GM19463 (cell line): ENCODE results near the gene TP53.
"Not testable (repeated sequence)": the region's sequence is repeated elsewhere in the genome, so short reads cannot be mapped to it uniquely, and the experiment has no call there.

Source experiments
- ATAC-seq: cut with Tn5 transposase; IDR thresholded peaks from one replicate; pipeline ENCODE4 v1.9.1; 2021; ENCODE audit warnings: mild to moderate bottlenecking, moderate library complexity; ENCODE audit not compliant: unreplicated experiment

Gene TP53

DNA sequence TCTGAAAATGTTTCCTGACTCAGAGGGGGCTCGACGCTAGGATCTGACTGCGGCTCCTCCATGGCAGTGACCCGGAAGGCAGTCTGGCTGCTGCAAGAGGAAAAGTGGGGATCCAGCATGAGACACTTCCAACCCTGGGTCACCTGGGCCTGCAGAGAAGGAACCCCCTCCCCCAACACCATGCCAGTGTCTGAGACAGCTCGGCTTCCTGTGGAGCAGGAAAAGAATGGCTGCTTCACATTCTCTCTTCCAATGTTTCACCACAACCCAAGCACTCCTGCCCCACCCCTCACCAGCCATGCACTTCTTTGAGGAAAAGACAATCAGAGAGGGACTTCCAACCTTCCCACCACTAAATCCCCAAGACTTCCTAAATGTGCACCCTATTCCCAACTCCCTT is 10.8 kb downstream of the TP53 start:
- ATAC-seq: no peak

DNA sequence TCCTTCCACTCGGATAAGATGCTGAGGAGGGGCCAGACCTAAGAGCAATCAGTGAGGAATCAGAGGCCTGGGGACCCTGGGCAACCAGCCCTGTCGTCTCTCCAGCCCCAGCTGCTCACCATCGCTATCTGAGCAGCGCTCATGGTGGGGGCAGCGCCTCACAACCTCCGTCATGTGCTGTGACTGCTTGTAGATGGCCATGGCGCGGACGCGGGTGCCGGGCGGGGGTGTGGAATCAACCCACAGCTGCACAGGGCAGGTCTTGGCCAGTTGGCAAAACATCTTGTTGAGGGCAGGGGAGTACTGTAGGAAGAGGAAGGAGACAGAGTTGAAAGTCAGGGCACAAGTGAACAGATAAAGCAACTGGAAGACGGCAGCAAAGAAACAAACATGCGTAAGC is 12.4 kb downstream of the TP53 start:
- ATAC-seq: no peak

DNA sequence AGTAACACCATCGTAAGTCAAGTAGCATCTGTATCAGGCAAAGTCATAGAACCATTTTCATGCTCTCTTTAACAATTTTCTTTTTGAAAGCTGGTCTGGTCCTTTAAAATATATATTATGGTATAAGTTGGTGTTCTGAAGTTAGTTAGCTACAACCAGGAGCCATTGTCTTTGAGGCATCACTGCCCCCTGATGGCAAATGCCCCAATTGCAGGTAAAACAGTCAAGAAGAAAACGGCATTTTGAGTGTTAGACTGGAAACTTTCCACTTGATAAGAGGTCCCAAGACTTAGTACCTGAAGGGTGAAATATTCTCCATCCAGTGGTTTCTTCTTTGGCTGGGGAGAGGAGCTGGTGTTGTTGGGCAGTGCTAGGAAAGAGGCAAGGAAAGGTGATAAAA is 14.1 kb downstream of the TP53 start:
- no peak for ATAC-seq

DNA sequence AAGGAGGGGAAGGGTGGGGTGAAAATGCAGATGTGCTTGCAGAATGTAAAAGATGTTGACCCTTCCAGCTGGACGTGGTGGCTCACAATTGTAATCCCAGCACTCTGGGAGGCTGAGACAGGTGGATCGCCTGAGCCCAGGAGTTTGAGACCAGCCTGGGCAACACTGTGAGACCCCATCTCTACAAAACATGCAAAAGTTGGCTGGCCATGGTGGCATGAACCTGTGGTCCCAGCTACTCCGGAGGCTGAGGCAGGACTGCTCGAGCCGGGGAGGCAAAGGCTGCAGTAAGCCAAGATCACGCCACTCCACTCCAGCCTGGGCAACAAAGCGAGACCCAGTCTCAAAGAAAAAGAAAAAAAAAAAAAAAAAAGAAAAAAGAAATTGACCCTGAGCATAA is 18.8 kb downstream of the TP53 start:
- no peak for ATAC-seq

DNA sequence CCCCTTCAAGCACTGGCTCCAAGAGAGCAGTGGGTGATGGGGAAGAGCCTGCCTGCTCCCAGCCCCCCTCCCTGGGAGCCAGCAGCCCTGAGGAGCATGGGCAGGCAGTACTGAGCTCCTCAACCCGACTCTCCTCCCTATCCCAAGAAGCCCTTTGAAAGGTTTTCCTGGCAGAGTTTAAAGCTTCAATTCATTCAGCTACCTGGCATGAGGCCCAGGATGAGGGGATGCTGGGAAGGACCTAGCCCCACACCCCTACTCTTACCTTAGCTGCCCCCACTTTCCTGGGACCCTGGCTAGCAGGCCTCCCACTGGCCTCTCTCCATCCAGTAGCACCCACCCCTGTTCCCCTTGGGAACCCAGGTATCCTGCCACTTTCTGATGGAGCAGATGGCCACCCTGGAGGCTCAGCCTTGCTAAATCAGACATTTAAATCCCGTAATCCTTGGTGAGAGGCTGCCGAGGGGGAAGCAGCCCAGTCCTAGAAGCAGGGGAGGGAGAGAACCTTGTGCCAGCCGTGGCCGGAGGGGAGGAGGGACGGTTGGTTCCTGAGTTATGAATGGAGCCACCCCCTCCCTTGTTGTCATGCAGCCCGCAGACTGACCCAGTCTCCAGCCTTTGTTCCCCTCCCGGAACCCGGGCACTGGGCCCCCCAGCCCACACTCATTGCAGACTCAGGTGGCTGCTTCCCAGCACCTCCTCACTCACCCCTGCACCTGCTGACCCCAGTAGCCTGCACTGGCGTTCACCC is 19.5 kb downstream of the TP53 start:
- no peak for ATAC-seq

DNA sequence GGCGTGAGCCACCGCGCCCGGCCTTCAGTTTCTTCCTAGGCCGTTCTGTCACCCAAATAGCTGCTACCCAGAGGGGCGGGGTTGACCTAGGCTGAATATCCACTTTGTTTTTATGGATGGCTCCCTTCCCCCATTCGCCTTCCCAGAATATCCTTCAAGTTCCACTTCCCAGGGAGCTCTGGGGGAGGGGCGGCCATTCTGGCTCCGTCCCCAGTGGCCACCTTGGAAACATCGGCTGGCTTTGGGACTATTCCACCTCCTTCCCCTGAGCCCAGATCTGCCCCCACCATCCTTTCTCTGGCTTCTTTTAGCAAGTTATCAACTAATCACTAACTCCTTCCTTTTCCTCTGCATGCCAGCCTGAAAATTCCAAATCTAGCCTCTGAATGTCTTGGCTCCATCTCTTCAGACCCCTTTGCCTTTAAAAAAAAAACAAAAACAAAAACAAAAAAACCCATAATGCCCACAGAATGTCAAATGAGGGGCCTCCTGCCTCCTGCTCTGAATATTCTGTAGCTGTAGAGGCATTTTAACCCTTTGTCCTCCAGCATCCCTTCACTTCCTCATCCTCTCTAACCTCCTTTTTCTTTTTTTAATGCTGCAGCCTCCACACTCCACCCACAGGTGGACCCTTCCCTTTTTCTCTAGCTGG is 30.2 kb downstream of the TP53 start:
- no peak for ATAC-seq

DNA sequence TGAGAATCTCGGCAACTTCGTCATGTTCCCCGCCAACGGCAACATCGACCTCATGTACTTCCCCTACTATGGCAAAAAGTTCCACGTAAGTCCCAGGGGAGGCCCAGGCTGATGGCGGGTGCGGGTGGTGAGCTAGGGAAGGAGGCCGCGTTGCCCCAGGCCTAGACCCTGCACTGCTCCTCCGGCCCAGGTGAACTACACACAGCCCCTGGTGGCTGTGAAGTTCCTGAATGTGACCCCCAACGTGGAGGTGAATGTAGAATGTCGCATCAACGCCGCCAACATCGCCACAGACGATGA is 31.8 kb downstream of the TP53 start:
- ATAC-seq: no peak

DNA sequence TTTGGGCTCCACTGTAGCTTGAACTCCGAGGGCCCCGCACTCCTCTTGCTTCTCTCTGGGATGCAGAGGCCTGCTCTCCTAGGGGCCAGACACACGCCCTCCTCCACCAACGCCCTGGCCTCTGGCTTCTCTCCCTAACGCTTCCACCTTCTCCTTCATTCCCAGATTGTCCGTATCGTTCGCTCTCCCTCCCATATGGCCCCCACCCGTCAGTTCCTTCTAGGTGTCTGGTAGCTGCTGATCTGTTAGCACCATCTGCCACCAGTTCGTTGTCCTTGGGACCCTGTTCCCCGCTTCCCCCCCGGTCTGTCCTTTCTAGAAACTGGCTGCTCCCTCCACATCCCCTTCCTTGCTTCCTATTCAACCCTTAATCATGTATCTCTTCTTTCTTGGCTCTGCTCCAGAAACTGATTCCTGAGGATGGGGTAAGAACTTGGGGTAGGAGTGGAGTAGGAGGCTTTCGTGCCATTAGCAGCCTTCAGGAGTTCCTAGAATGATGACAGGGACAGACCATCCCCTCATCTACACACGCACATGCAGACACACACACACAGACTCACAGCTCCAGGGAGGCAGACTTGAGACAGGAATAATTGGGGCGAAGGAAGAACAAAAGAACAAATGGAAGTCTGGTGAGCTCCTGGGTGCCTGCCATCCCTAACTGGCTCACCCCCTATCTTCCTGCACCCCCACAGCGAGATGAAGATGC is 32.3 kb downstream of the TP53 start:
- no peak for ATAC-seq

DNA sequence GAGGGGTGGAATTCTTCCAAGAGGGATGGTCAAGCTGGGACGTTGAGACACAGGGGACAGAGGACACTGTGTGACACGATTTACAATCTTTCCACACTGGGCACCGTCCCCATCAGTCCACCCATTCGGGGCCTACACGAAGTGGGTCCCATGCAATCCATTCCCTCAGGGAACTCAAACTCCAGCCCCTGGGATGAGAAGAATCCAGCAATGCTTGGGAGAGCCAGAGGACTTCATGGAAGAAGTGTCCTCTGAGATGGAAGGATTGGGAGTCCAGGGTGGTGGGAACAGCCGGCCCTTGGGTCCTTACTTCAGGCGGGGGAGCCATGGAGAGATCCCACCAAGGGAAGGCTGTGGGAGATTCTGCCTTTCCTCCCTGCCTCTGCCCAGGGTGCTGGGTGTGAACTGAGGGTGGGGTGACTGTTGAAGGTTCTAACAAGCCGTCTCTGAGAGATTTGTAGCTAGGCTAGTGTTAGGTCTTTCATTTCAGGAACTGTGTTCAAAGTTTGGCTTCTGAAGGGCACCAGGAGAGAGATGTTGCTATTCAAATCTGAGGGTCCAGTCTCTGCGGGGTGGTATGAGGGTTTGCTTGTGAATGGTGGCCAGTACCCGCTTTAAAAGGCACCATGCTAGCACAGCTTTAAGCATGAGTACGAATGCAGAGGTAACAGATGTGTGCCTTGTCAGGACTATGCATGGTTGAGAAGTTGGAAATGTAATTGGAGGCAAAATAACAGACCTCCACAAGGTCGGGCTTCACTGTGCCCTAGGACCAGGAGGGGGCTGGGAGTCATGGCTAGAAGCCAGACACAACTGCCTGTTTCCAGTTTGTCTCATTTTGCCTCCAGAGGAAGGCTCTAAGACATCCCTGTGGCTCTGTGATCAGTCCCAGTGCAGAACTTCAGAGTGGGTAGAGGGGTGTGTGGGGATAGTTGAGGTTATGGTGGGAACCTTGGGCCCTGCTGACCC is 34.6 kb downstream of the TP53 start:
- no peak for ATAC-seq

DNA sequence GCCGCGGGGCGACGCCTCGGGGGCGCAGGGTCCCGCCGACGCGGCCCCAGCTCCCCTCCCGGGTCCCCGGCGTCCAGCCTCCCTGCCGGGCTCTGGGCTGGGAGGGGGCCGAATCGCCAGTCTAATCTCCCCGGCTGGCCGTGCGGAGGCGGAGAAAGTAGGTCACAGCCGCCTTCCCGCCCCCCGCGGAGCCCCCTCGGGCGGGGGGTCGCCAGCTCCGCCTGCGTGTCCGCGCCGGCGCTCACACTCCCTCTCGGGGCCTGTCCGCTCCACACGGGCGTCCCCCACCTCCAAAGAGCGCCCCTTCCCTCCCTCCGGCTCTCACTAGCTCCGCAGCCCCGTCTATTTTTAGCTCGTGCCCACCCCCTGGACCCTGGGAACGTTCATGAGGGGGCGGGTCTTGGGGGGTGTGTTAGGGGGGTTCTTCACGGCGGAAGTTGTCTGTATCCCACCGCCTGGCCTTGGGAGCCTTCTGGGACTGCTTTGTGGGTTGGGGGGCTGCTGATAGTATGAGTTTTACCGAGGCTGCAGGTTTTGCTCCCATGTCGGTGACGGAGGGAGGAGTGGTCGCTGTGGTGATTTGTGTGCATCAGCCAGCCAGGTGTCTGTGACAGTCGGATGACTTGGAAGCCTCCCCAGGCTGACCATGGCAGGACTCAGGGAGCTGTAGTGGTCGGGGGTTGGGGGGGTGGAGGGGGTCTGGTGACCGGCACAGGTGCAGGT is 35.5 kb downstream of the TP53 start:
- no peak for ATAC-seq

DNA sequence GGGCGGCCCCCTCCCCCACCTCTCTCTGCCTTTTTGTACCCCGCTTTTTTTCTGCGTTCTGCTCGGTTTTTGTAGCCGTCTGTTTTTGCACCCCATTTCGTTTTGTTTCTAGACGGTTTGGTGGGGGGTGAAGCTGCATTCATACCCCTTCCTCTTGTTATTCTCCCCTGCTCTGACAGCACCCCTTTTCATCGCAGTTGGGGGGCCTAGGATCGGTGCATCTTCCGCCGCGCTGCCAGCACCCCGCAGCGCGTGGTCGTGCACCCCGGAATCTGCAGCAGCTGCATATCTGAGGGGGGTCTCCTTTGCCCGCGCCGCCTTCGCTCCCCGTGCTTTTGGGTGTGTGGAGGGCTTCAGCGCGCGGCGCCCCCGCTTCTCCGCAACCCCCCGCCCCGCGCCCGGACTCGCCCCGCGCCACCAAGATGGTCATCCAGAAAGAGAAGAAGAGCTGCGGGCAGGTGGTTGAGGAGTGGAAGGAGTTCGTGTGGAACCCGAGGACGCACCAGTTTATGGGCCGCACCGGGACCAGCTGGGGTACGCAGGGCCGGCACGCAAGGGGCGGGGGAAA is 36.1 kb downstream of the TP53 start:
- no peak for ATAC-seq

DNA sequence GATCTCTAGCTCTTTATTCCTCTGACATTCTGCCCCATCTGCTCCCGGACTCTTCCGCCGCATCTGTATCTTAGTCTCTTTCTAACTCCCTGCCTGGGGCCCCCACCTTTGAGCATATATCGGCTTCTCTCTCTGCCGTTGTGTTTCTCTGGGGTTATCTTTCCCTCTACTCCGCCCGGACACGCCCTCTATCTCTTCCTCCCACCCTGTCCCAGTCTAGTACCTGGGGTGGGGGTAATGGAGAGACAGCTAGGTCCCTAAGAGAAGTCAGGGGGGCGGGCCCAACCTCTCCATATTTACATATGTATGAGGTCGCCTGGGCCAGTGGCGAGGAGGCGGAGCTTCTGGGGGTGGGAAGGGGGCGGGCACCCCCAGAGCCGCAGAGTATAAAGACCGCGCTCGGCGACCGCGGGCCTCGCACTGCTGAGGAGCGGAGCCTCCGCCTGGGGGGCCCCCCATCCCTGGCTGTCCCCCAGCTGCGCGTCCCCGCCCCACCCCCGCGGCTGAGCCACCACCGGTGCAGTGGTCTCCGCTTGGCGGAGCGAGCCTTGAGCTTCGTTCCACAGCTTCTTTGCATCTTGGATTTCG is 36.7 kb downstream of the TP53 start, which contains the start of gene ATP1B2:
ATP1B2 (plus strand) TSS at position 418 of the 588 bp plus-strand sequence. CDS start 593 bp downstream, outside the sequence.
- ATAC-seq: no peak

DNA sequence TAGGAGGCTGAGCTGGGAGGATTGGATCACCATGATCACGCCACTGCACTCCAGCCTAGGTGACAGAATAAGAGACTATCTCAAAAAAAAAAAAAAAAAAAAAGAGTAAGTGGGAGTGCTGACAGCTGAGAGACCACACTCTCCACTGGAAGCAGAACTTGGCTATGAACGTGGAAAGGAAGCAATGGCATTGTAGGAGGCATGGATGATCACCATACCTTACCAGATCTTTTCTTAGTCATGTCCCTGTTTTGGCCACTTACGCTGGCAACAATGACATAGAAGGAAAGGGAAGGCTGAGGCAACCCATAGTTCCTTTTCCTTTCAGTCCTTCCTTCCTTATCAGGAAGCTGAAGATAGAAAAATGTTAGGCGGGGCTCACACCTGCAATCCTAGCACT is 40.3 kb downstream of the TP53 start:
- ATAC-seq: no peak

DNA sequence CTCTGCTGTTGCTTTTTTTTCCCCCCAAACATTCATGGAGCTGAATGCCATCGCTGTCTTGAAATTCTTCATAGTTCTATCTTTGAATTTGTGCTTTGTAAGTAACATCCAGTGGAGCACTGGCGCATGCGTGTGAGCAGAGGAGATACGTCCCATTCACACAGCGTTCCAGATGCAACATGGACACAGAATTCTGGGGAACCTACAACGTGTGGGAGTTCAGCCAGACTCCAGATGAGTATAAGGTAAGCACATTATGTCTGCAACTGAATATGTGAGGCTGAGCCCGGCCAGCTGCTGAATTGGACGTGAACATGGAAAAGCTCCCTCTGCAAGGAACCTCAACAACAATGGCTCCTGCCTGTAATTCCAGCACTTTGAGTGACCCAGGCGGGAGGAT is 40.8 kb downstream of the TP53 start:
- no peak for ATAC-seq

DNA sequence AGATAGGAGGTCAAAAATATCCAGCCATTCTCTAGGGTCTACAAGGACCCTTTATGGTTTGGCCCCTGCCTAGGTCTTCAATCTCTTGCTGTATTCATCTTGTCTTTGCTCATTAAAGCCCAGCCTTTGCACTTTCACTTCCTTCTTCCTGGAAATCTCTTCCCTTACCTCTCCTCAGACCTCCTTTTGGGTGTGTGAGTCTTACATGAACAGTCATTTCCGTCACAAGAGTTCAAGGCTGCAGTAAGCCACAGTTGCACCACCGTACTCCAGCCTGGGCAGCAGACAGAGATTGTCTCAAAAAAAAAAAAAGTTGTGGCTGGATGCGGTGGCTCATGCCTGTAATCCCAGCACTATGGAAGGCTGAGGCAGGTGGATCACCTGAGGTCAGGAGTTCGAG is 42.5 kb downstream of the TP53 start:
- no peak for ATAC-seq

DNA sequence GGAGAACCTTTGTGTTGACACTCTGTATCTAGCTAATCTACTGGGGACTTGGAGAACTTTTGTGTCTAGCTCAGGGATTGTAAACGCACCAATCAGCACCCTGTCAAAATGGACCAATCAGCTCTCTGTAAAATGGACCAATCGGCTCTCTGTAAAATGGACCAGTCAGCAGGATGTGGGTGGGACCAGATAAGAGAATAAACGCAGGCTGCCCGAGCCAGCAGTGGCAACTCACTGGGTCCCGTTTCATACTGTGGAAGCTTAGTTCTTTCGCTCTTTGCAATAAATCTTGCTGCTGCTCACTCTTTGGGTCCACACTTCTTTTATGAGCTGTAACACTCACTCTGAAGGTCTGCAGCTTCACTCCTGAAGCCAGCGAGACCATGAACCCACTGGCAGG is 45.7 kb downstream of the TP53 start:
- ATAC-seq: not testable (repeated sequence)

DNA sequence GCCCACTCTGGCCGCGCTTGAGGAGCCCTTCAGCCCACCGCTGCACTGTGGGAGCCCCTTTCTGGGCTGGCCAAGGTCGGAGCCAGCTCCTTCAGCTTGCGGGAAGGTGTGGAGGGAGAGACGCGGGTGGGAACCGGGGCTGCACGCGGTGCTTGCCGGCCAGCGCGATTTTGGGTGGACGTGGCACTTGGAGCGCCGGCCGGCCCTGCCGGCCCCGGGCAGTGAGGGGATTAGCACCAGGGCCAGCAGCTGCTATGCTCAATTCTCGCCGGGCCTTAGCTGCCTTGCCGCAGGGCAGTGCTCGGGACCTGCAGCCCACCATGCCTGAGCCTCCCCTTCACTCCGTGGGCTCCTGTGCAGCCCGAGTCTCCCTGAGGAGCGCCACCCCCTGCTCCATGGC is 46.5 kb downstream of the TP53 start:
- no peak for ATAC-seq

DNA sequence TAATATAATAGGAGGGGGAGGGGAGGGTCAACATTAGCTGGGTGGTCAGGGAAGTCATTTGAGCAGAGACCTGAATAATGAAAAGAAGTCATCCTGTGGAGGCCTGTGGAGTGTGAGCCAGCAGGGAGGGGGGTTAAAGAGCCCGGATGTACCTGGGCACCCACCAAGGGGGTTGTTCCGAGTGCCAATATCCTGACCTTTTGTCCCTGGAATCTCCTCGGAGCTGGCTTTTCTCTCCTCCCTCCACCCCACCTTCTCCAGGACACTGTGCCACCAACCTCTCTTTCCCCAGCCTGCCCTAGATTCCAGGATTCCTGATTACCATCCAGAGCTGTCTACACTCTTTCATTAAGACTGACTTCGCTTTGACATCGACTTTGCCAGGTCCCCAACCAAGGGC is 51.1 kb downstream of the TP53 start:
- no peak for ATAC-seq

DNA sequence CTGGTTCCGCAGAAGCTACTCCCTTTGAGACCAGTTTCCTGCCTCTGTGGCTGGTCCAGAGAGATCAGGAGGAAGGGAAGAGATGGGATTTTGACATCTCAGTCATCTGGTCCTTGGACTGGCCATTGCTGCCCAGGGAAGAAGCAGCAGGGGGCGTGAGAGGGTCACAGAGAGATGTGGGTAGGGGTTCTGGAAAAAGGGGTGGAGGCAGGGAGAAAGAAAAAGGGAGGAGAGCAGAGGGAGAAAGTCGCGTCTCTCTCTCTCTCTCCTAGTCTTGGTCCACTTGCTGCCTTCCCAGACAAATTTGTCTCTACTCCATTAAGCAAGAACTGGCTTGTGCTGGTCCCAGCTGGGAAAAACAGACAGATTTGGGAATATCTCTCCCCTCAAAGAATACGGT is 52.9 kb downstream of the TP53 start:
- no peak for ATAC-seq

DNA sequence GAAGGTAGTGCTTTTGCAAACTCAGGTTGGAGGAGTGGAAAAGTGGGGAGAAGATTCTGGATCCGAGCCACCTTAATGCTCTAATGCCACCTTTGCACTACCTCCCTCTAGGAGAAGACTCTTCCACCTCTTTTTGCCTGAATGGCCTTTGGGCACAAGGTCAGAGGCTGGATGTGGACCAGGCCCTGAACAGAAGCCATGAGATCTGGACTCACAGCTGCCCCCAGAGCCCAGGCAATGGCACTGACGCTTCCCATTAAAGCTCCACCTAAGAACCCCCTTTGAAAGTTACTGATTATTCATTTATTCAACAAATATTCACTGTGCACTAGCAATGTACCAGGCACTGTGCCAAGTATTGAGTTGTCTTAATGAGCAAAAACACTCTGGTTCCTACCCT is 54.2 kb downstream of the TP53 start:
- no peak for ATAC-seq
